Effector memory CD8-positive, alpha-beta T cell (primary cell): ENCODE results near the gene MACROD1.

Experiments
- ATAC-seq: fragments of 150-1000 bp; cut with Tn5 transposase; replicated peaks from 2 replicates; pipeline ENCODE4 v1.10.0; 2021; ENCODE audit warnings: mild to moderate bottlenecking, moderate library complexity
- DNase-seq, 3 experiments: peaks; one replicate each; pipeline ENCODE4 v3.0.0; 2021
- H3K27ac Mint-ChIP-seq, 2 donors: one replicate each; pipeline ENCODE4 v1.8.0; 2022; ENCODE audit warnings: mild to moderate bottlenecking in 2 of 2, mixed read lengths in 2 of 2, moderate library complexity in 2 of 2
- H3K27me3 Mint-ChIP-seq, 2 donors: one replicate each; pipeline ENCODE4 v1.8.0; 2022; ENCODE audit warnings: mixed read lengths in 2 of 2
- H3K36me3 Mint-ChIP-seq: one replicate; pipeline ENCODE4 v1.8.0; 2022; ENCODE audit warnings: mild to moderate bottlenecking, moderate library complexity, mixed read lengths; ENCODE audit not compliant: insufficient read depth
- H3K4me1 Mint-ChIP-seq, 2 donors: one replicate each; pipeline ENCODE4 v1.8.0; 2022; ENCODE audit warnings: low read depth in 2 of 2, mixed read lengths in 2 of 2
- H3K4me3 Mint-ChIP-seq, 2 donors: one replicate each; pipeline ENCODE4 v1.8.0; 2022; ENCODE audit warnings: mild to moderate bottlenecking in 2 of 2, mixed read lengths in 2 of 2, moderate library complexity in 2 of 2
- H3K9me3 Mint-ChIP-seq, 2 donors: one replicate each; pipeline ENCODE4 v1.8.0; 2022; ENCODE audit warnings: mixed read lengths in 2 of 2

MACROD1 gene

GRCh38 chr11:64139049-64139448 is 26.9 kb downstream of the MACROD1 start:
- no peak for DNase-seq
- Mint-ChIP-seq H3K9me3 (no peaks in the 10 kb centered on the region), H3K27me3 (no peaks in the 10 kb centered on the region), H3K27ac (no peak overlapping the region), H3K36me3 (no peaks in the 10 kb centered on the region), H3K4me1 (peaks cover 2 to 8% of the 10 kb centered on the region in 2 donors), H3K4me3 (no peak overlapping the region)
- ATAC-seq, result no peak

GRCh38 chr11:64138398-64138797 is 27.5 kb downstream of the MACROD1 start:
- Mint-ChIP-seq H3K27me3 (no peaks in the 10 kb centered on the region), H3K36me3 (no peaks in the 10 kb centered on the region), H3K4me1 (peaks cover 1 to 2% of the 10 kb centered on the region in 2 donors), H3K27ac (no peak overlapping the region), H3K4me3 (no peak overlapping the region), H3K9me3 (no peaks in the 10 kb centered on the region)
- ATAC-seq (no peak), DNase-seq (no peak)

GRCh38 chr11:64136765-64137441 is 29.0 kb downstream of the MACROD1 start:
- Mint-ChIP-seq H3K4me1 (peaks cover 0 to 2% of the 10 kb centered on the region in 2 donors), H3K36me3 (no peaks in the 10 kb centered on the region), H3K27ac (no peak overlapping the region), H3K27me3 (no peaks in the 10 kb centered on the region), H3K9me3 (no peaks in the 10 kb centered on the region), H3K4me3 (no peak overlapping the region)
- DNase-seq (no peak), ATAC-seq (no peak)

GRCh38 chr11:64135711-64136110 is 30.2 kb downstream of the MACROD1 start:
- Mint-ChIP-seq H3K4me3 (no peak overlapping the region), H3K4me1 (peaks cover 0 to 2% of the 10 kb centered on the region in 2 donors), H3K27ac (no peak overlapping the region)

GRCh38 chr11:64134963-64135362 is 30.9 kb downstream of the MACROD1 start:
- ATAC-seq, result no peak
- Mint-ChIP-seq H3K27ac (no peak overlapping the region), H3K4me1 (peaks cover 0 to 2% of the 10 kb centered on the region in 2 donors), H3K4me3 (no peak overlapping the region), H3K27me3 (no peaks in the 10 kb centered on the region), H3K9me3 (no peaks in the 10 kb centered on the region), H3K36me3 (no peaks in the 10 kb centered on the region)
- DNase-seq, result no peak

More at GRCh38 chr11:64135711-64136110, 30.2 kb downstream of the MACROD1 start:
- H3K9me3 Mint-ChIP-seq, result no peaks in the 10 kb centered on the region
- H3K27me3 Mint-ChIP-seq, result no peaks in the 10 kb centered on the region
- DNase-seq (no peak), ATAC-seq (no peak)
- H3K36me3 Mint-ChIP-seq, result no peaks in the 10 kb centered on the region

- Mint-ChIP-seq H3K27me3 (no peaks in the 10 kb centered on the region), H3K36me3 (no peaks in the 10 kb centered on the region), H3K4me1 (peaks cover 0 to 5% of the 10 kb centered on the region in 2 donors), H3K9me3 (no peaks in the 10 kb centered on the region), H3K4me3 (no peak overlapping the region), H3K27ac (peak overlapping the region in 1 of 2 donors; percentile 59)
- DNase-seq, result no peak
- no peak for ATAC-seq
Observed at GRCh38 chr11:64132982-64133705, 32.8 kb downstream of the MACROD1 start.

GRCh38 chr11:64132191-64132771 is 33.6 kb downstream of the MACROD1 start:
- H3K4me1 Mint-ChIP-seq, result peaks cover 0 to 5% of the 10 kb centered on the region in 2 donors
- no peaks in the 10 kb centered on the region for H3K27me3 Mint-ChIP-seq
- peak overlapping the region in 1 of 2 donors; percentile 38 for H3K27ac Mint-ChIP-seq
- ATAC-seq (no peak), DNase-seq (no peak)
- no peaks in the 10 kb centered on the region for H3K9me3 Mint-ChIP-seq
- H3K36me3 Mint-ChIP-seq, result no peaks in the 10 kb centered on the region
- no peak overlapping the region for H3K4me3 Mint-ChIP-seq

GRCh38 chr11:64131683-64132190 is 34.2 kb downstream of the MACROD1 start:
- ATAC-seq, result no peak
- Mint-ChIP-seq H3K4me3 (no peak overlapping the region), H3K36me3 (no peaks in the 10 kb centered on the region), H3K27me3 (no peaks in the 10 kb centered on the region), H3K4me1 (peaks cover 0 to 3% of the 10 kb centered on the region in 2 donors), H3K27ac (peak overlapping the region in 1 of 2 donors; percentile 38), H3K9me3 (no peaks in the 10 kb centered on the region)
- DNase-seq, result no peak

GRCh38 chr11:64130618-64131017 is 35.3 kb downstream of the MACROD1 start:
- ATAC-seq, result no peak
- no peak for DNase-seq
- H3K4me3 Mint-ChIP-seq, result no peak overlapping the region
- no peaks in the 10 kb centered on the region for H3K9me3 Mint-ChIP-seq
- no peaks in the 10 kb centered on the region for H3K27me3 Mint-ChIP-seq
- no peaks in the 10 kb centered on the region for H3K36me3 Mint-ChIP-seq
- H3K4me1 Mint-ChIP-seq, result peaks cover 0 to 3% of the 10 kb centered on the region in 2 donors
- no peak overlapping the region for H3K27ac Mint-ChIP-seq

- no peak overlapping the region for H3K27ac Mint-ChIP-seq
- H3K36me3 Mint-ChIP-seq, result no peaks in the 10 kb centered on the region
- peaks cover 0 to 3% of the 10 kb centered on the region in 2 donors for H3K4me1 Mint-ChIP-seq
- no peak overlapping the region for H3K4me3 Mint-ChIP-seq
- no peaks in the 10 kb centered on the region for H3K9me3 Mint-ChIP-seq
- no peak for DNase-seq
- ATAC-seq, result no peak
- H3K27me3 Mint-ChIP-seq, result no peaks in the 10 kb centered on the region
Observed at GRCh38 chr11:64129403-64129802, 36.5 kb downstream of the MACROD1 start.

- Mint-ChIP-seq H3K4me1 (peaks cover 0 to 3% of the 10 kb centered on the region in 2 donors), H3K9me3 (no peaks in the 10 kb centered on the region), H3K27ac (no peak overlapping the region)
Observed at GRCh38 chr11:64128255-64129006, 37.5 kb downstream of the MACROD1 start.

GRCh38 chr11:64127267-64128072 is 38.4 kb downstream of the MACROD1 start:
- Mint-ChIP-seq H3K36me3 (no peaks in the 10 kb centered on the region), H3K27ac (no peak overlapping the region), H3K27me3 (no peaks in the 10 kb centered on the region), H3K4me1 (peaks cover 0 to 3% of the 10 kb centered on the region in 2 donors), H3K4me3 (no peak overlapping the region), H3K9me3 (no peaks in the 10 kb centered on the region)
- no peak for ATAC-seq
- DNase-seq, result no peak

More at GRCh38 chr11:64128255-64129006, 37.5 kb downstream of the MACROD1 start:
- Mint-ChIP-seq H3K4me3 (no peak overlapping the region), H3K36me3 (no peaks in the 10 kb centered on the region), H3K27me3 (no peaks in the 10 kb centered on the region)
- no peak for ATAC-seq
- no peak for DNase-seq
